Measurements from ENCODE around the gene ZSCAN22.
"Not testable (repeated sequence)": the region's sequence is repeated elsewhere in the genome, so short reads cannot be mapped to it uniquely, and the experiment has no call there.

The ZSCAN22 gene

GRCh38 chr19:58352760-58353671 is 26.2 kb downstream of the ZSCAN22 start, which contains the start of gene A1BG:
Gene A1BG (minus strand): TSS chr19:58353492. CDS start chr19:58353437, 55 bp downstream.
- DNase-seq: no peak

GRCh38 chr19:58353717-58354477 is 27.1 kb downstream of the ZSCAN22 start:
- no peak for DNase-seq

GRCh38 chr19:58354478-58355030 is 27.8 kb downstream of the ZSCAN22 start:
- no peak for DNase-seq

- no peak for DNase-seq
These were observed 28.5 kb downstream of the ZSCAN22 start for GRCh38 chr19:58355215-58355796.

- no peak for DNase-seq
These were observed 29.3 kb downstream of the ZSCAN22 start for GRCh38 chr19:58355908-58356765.

GRCh38 chr19:58356766-58357480 is 30.1 kb downstream of the ZSCAN22 start:
- no peak for DNase-seq

- DNase-seq: no peak
These were observed 30.8 kb downstream of the ZSCAN22 start for GRCh38 chr19:58357481-58358145.

GRCh38 chr19:58361900-58362271 is 35.1 kb downstream of the ZSCAN22 start:
- no peak for DNase-seq

- peak; percentile 91 for DNase-seq
These were observed 35.6 kb downstream of the ZSCAN22 start, which contains the start of gene ZNF497 for GRCh38 chr19:58362272-58362994. Gene ZNF497 (minus strand): TSS chr19:58362751. CDS start chr19:58357635, 5,116 bp downstream.

- no peak for DNase-seq
These were observed 37.4 kb downstream of the ZSCAN22 start for GRCh38 chr19:58364146-58364545.

- DNase-seq: no peak
These were observed 40.0 kb downstream of the ZSCAN22 start for GRCh38 chr19:58366585-58367430.

- no peak for DNase-seq
These were observed 41.1 kb downstream of the ZSCAN22 start for GRCh38 chr19:58367698-58368454.

GRCh38 chr19:58368561-58369360 is 42.0 kb downstream of the ZSCAN22 start:
- DNase-seq: no peak

- DNase-seq: no peak
These were observed 45.7 kb downstream of the ZSCAN22 start for GRCh38 chr19:58372311-58373133.

- DNase-seq: no peak
These were observed 47.4 kb downstream of the ZSCAN22 start for GRCh38 chr19:58374200-58374599.

GRCh38 chr19:58376724-58377123 is 49.9 kb downstream of the ZSCAN22 start:
- not testable (repeated sequence) for DNase-seq
